ENCODE measurements around the gene WNT16. TPM values are rescaled to one million over a fixed set of nuclear protein-coding genes. Genes with fewer than 3 reads are reported as not detected.

The WNT16 gene
- polyA plus RNA-seq, 2 donors, result 0.02 to 0.05 TPM

DNA sequence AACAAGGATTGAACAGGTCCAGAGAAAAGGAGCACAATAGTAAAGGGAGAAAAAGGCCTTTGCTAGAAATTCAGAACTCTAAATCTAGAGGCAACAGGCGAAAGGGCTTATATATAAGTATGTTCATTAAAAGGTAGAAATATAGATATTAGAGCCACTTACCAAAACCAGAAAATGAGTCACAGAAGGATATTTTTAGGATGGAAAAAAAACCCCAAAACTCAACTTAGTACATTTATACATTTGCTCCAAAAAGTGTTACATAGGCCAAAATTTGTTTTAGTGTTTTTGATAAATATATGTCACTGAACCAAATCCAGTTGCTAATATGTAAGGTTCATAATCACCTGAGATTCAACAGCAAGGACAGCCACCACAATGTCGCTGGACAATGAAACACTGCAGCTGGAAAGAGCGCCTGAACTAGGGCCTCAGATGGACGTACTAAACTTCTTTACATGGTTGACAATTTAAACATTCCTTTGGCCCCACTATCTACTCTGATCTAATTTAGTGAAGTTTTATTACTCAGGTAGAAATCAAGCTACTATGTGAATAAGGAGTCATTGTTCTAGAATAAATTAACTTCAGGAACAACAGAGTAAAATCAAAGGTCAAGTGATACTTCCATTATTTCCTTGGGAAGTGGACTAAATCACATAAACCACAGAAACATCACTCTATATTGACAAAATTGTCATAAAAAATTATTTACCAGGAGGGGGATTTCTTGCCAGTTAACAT, 56.4 kb downstream of the WNT16 start:
- Histone ChIP-seq H3K4me3 (ENCODE audit: low read depth in 1 of 2, low read length in 2 of 2) (no peak overlapping the region), H3K27me3 (ENCODE audit: control insufficient read depth in 1 of 2, insufficient read depth in 2 of 2, low read length in 2 of 2) (no peaks in the 10 kb centered on the region), H3K36me3 (ENCODE audit: control insufficient read depth in 2 of 2, insufficient read depth in 2 of 2, low read length in 1 of 2) (no peaks in the 10 kb centered on the region), H3K9me3 (ENCODE audit: control insufficient read depth in 2 of 2, insufficient read depth in 1 of 2, low read depth in 1 of 2, low read length in 1 of 2) (no peaks in the 10 kb centered on the region), H3K27ac (ENCODE audit: low read depth in 2 of 2, low read length in 1 of 2) (no peak overlapping the region), H3K4me1 (ENCODE audit: control insufficient read depth in 2 of 2, insufficient read depth in 2 of 2, low read length in 1 of 2) (peaks cover 0 to 3% of the 10 kb centered on the region in 2 donors)
- WGBS, 2 donors, result 86 to 94% methylated on average over 4 of the region's 4 CpGs

DNA sequence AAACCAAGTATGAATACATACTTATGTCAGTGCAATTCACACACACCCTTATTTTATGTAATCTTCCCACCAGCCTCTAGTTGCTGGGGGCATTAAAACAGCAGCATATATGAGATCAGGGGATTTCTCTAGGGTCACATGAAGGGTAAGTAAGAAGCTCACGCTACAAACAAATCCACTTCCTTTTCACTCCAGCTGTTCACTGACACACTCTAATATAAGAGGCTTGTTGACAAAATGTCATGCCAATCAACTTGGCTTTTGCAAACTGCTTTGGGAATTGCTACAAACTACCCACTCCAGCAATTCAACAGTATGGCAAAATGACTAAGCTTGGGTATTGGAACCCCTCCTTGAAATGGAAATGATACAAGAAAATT, 57.0 kb downstream of the WNT16 start:
- Histone ChIP-seq H3K27me3 (ENCODE audit: control insufficient read depth in 1 of 2, insufficient read depth in 2 of 2, low read length in 2 of 2) (no peaks in the 10 kb centered on the region), H3K4me3 (ENCODE audit: low read depth in 1 of 2, low read length in 2 of 2) (no peak overlapping the region), H3K36me3 (ENCODE audit: control insufficient read depth in 2 of 2, insufficient read depth in 2 of 2, low read length in 1 of 2) (no peaks in the 10 kb centered on the region), H3K4me1 (ENCODE audit: control insufficient read depth in 2 of 2, insufficient read depth in 2 of 2, low read length in 1 of 2) (peaks cover 0 to 3% of the 10 kb centered on the region in 2 donors), H3K9me3 (ENCODE audit: control insufficient read depth in 2 of 2, insufficient read depth in 1 of 2, low read depth in 1 of 2, low read length in 1 of 2) (no peaks in the 10 kb centered on the region), H3K27ac (ENCODE audit: low read depth in 2 of 2, low read length in 1 of 2) (no peak overlapping the region)
- 27 to 28% methylated on average over 1 of the region's 1 CpG for WGBS, 2 donors

DNA sequence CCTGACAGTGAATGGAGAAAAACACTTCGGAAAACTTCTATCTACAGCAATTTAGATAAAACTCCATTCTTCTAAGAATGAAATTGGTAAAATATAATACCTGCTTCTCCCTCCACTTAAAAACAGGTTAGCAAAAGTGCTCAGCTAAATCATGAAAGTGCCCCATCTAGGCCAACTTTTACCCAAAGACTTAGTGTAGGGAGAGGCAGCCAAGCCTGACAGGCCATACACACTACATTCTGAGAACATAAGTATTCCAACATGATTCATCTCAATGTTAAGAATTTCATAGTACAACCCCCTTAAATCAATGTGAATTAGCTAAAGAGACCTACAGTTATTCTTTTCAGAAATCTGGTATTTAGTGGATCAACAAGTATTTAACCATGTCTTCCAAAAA, 60.1 kb downstream of the WNT16 start:
- no peak overlapping the region for H3K27ac ChIP-seq (ENCODE audit: low read depth in 2 of 2, low read length in 1 of 2)
- WGBS, 2 donors, result 94 to 96% methylated on average over 1 of the region's 1 CpG

DNA sequence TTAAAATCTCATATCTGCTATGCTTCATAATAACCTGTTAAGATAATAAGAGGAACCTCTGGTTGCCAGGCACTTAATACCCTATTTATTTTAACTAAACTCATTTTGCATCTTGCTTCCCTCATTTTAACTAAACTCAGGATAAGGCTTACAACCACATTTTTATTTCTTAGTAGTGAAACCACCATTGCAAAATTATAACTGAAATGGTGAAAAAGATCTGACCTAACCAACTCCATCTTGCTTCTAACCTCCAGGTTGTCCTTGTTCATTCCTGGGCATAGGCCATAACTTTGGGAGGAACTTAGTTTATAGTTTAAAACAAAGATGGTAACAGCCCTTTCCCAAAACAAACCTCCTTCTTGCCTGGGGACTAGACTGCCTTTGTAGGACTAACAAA, 61.3 kb downstream of the WNT16 start:
- no peaks in the 10 kb centered on the region for H3K9me3 ChIP-seq (ENCODE audit: control insufficient read depth in 2 of 2, insufficient read depth in 1 of 2, low read depth in 1 of 2, low read length in 1 of 2)
- H3K4me1 ChIP-seq (ENCODE audit: control insufficient read depth in 2 of 2, insufficient read depth in 2 of 2, low read length in 1 of 2), result peaks cover 0 to 3% of the 10 kb centered on the region in 2 donors

More for the DNA sequence above, 60.1 kb downstream of the WNT16 start:
- H3K27me3 ChIP-seq (ENCODE audit: control insufficient read depth in 1 of 2, insufficient read depth in 2 of 2, low read length in 2 of 2), result no peaks in the 10 kb centered on the region
- H3K36me3 ChIP-seq (ENCODE audit: control insufficient read depth in 2 of 2, insufficient read depth in 2 of 2, low read length in 1 of 2), result no peaks in the 10 kb centered on the region
- H3K4me1 ChIP-seq (ENCODE audit: control insufficient read depth in 2 of 2, insufficient read depth in 2 of 2, low read length in 1 of 2), result peaks cover 0 to 3% of the 10 kb centered on the region in 2 donors
- H3K9me3 ChIP-seq (ENCODE audit: control insufficient read depth in 2 of 2, insufficient read depth in 1 of 2, low read depth in 1 of 2, low read length in 1 of 2), result no peaks in the 10 kb centered on the region
- H3K4me3 ChIP-seq (ENCODE audit: low read depth in 1 of 2, low read length in 2 of 2), result no peak overlapping the region

DNA sequence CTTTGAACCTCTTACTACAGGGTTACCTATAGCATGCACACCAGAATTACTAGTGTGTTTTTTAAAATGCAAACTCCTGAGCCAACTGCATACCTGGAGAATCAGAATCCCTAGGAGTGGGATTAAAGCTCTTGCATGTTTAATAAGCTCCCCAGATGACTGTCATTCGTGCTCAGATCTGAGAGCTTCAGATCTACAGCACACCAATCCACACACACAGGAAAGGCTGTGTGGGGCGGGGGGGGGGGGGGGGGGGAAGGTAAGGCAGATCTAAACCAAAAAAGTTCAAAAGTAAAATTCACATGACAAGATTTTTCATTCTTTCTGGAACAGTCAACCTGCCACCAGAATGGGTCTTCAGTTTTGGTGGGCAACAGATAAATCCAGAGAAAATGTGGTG, 61.8 kb downstream of the WNT16 start:
- Histone ChIP-seq H3K4me3 (ENCODE audit: low read depth in 1 of 2, low read length in 2 of 2) (no peak overlapping the region), H3K27ac (ENCODE audit: low read depth in 2 of 2, low read length in 1 of 2) (no peak overlapping the region), H3K36me3 (ENCODE audit: control insufficient read depth in 2 of 2, insufficient read depth in 2 of 2, low read length in 1 of 2) (no peaks in the 10 kb centered on the region), H3K27me3 (ENCODE audit: control insufficient read depth in 1 of 2, insufficient read depth in 2 of 2, low read length in 2 of 2) (no peaks in the 10 kb centered on the region), H3K4me1 (ENCODE audit: control insufficient read depth in 2 of 2, insufficient read depth in 2 of 2, low read length in 1 of 2) (peaks cover 0 to 3% of the 10 kb centered on the region in 2 donors), H3K9me3 (ENCODE audit: control insufficient read depth in 2 of 2, insufficient read depth in 1 of 2, low read depth in 1 of 2, low read length in 1 of 2) (no peaks in the 10 kb centered on the region)
- 36 to 49% methylated on average over 2 of the region's 2 CpGs for WGBS, 2 donors

More for the DNA sequence above, 61.3 kb downstream of the WNT16 start:
- Histone ChIP-seq H3K27me3 (ENCODE audit: control insufficient read depth in 1 of 2, insufficient read depth in 2 of 2, low read length in 2 of 2) (no peaks in the 10 kb centered on the region), H3K4me3 (ENCODE audit: low read depth in 1 of 2, low read length in 2 of 2) (no peak overlapping the region), H3K27ac (ENCODE audit: low read depth in 2 of 2, low read length in 1 of 2) (no peak overlapping the region), H3K36me3 (ENCODE audit: control insufficient read depth in 2 of 2, insufficient read depth in 2 of 2, low read length in 1 of 2) (no peaks in the 10 kb centered on the region)

Other genes with a start within 250 kb of the WNT16 start
- 10 to 100 TPM; 21.3 to 27.8 TPM for gene FAM3C, start 67.3 kb downstream of the WNT16 start, polyA plus RNA-seq